ENCODE data around the gene FBLN2.

- TF ChIP-seq CTCF (IDR thresholded peaks at IDR 0.05), result no peak
- no peak for TF ChIP-seq POLR2A (IDR thresholded peaks at IDR 0.05; ENCODE audit: low read length)
- TF ChIP-seq RCOR1 (IDR thresholded peaks at IDR 0.05; ENCODE audit: low read depth, low read length), result no peak
- no peak for TF ChIP-seq MAZ (IDR thresholded peaks at IDR 0.05; ENCODE audit: borderline replicate concordance, low read depth, low read length)
- no peak for TF ChIP-seq HDAC2 (IDR thresholded peaks at IDR 0.05)
- TF ChIP-seq REST (IDR thresholded peaks at IDR 0.05), result no peak
- no peak for TF ChIP-seq USF2 (IDR thresholded peaks at IDR 0.05)
- TF ChIP-seq BCL3 (IDR thresholded peaks at IDR 0.05), result no peak
- no peak for TF ChIP-seq NR3C1 (IDR thresholded peaks at IDR 0.05)
- no peak for TF ChIP-seq CBX8 (IDR thresholded peaks at IDR 0.05)
- no peak for TF ChIP-seq KDM1A (IDR thresholded peaks at IDR 0.05; ENCODE audit: low read depth)
- no peak for TF ChIP-seq JUN (IDR thresholded peaks at IDR 0.05)
- no peak for TF ChIP-seq ZC3H11A (IDR thresholded peaks at IDR 0.05)
- TF ChIP-seq HOXA7 (CRISPR knock-in tag; IDR thresholded peaks at IDR 0.05), result no peak
Measured at GRCh38 chr3:13653631-13654279, 104.8 kb downstream of the FBLN2 start.

Measured in A549 (cell line).